OCI-LY7 (cell line): ENCODE data around the gene CACNG8. TPM values are rescaled to one million over a fixed set of nuclear protein-coding genes. Genes with fewer than 3 reads are reported as not detected.
"Not testable (repeated sequence)": the region's sequence is repeated elsewhere in the genome, so short reads cannot be mapped to it uniquely, and the experiment has no call there.

ENCODE experiments used
- BruUV-seq: library from RNA; stranded (reverse); fragments of 400-500 nt; replicated peaks from 2 replicates; lab custom pipeline; 2021; lab: Mats Ljungman, UMichigan
- CTCF ChIA-PET: fragments of 300-600 bp; sonication (Branson Sonifier 250); formaldehyde crosslinking; loops from one replicate; lab custom pipeline; 2022; ENCODE audit warnings: antibody characterized with exemption; ENCODE audit not compliant: unreplicated experiment; lab: Charles Lee
- POLR2A ChIA-PET: fragments of 300-600 bp; sonication (Branson Sonifier 250); formaldehyde crosslinking; loops from one replicate; lab custom pipeline; 2022; ENCODE audit warnings: antibody characterized with exemption; lab: Charles Lee
- DNase-seq: peaks from one replicate; pipeline ENCODE4 v3.0.0-alpha.2; 2015; ENCODE audit warnings: low spot score
- H2AFZ ChIP-seq: fragments of 200-600 bp; sonication (generic), shearing (Covaris generic); 2 replicates; pipeline ENCODE4 v1.6.1; 2014; ENCODE audit warnings: mild to moderate bottlenecking, antibody characterized with exemption, low read length, moderate library complexity
- H3K27ac ChIP-seq: fragments of 200-600 bp; sonication (generic); 2 replicates; pipeline ENCODE4 v1.5.1; 2014; ENCODE audit warnings: mixed run types, low read depth, mild to moderate bottlenecking, moderate library complexity, low read length, inconsistent platforms; ENCODE audit not compliant: poor library complexity, severe bottlenecking
- H3K36me3 ChIP-seq: fragments of 200-600 bp; sonication (generic); 2 replicates; pipeline ENCODE4 v1.6.1; 2014; ENCODE audit warnings: mild to moderate bottlenecking, antibody characterized with exemption, low read length, moderate library complexity, mixed read lengths; ENCODE audit not compliant: insufficient read depth
- H3K4me1 ChIP-seq: fragments of 200-600 bp; sonication (generic); 2 replicates; pipeline ENCODE4 v1.5.1; 2014; ENCODE audit warnings: mild to moderate bottlenecking, low read length; ENCODE audit not compliant: insufficient read depth, poor library complexity, severe bottlenecking
- H3K4me2 ChIP-seq: fragments of 200-600 bp; sonication (generic); 2 replicates; pipeline ENCODE4 v1.6.1; 2014; ENCODE audit warnings: mild to moderate bottlenecking, low read length
- H3K4me3 ChIP-seq: fragments of 200-600 bp; sonication (generic); 2 replicates; pipeline ENCODE4 v1.5.1; 2014; ENCODE audit warnings: mild to moderate bottlenecking, low read depth, low read length; ENCODE audit not compliant: poor library complexity, severe bottlenecking
- H3K79me2 ChIP-seq: fragments of 200-600 bp; sonication (generic); 2 replicates; pipeline ENCODE4 v1.6.1; 2016; ENCODE audit warnings: low read depth, mild to moderate bottlenecking, low read length, moderate library complexity, mixed read lengths; ENCODE audit not compliant: insufficient read depth
- H3K9me2 ChIP-seq: fragments of 200-600 bp; sonication (generic); 2 replicates; pipeline ENCODE4 v1.6.1; 2016; ENCODE audit warnings: mild to moderate bottlenecking, low read length, mixed read lengths; ENCODE audit not compliant: insufficient read depth
- H3K9me3 ChIP-seq: fragments of 200-600 bp; sonication (generic); 2 replicates; pipeline ENCODE4 v1.6.1; 2014; ENCODE audit warnings: mild to moderate bottlenecking, mixed run types, low read length, mixed read lengths
- H4K20me1 ChIP-seq: fragments of 200-600 bp; sonication (generic); 2 replicates; pipeline ENCODE4 v1.6.1; 2014; ENCODE audit warnings: mild to moderate bottlenecking, antibody characterized with exemption, low read length, moderate library complexity, mixed read lengths; ENCODE audit not compliant: insufficient read depth
- EZH2phosphoT487 ChIP-seq: fragments of 200-600 bp; sonication (generic); IDR thresholded peaks from 2 replicates; pipeline ENCODE4 v1.6.1; 2018; ENCODE audit warnings: low read depth, borderline replicate concordance, mild to moderate bottlenecking, mixed run types, antibody characterized with exemption, low read length, moderate library complexity, mixed read lengths
- intact Hi-C: fragments of 100-400 bp; cut with micrococcal nuclease; formaldehyde crosslinking; loops from one replicate; pipeline ENCODE4 v1.10.0; 2022; ENCODE audit not compliant: unreplicated experiment
- small RNA-seq: library from RNA; depleted of rRNA; stranded (forward); fragments of <200 nt; gene quantifications from one replicate; pipeline ENCODE3, GENCODE V24; 2014
- total RNA-seq, 2 experiments: library from RNA; depleted of rRNA in 1 of 2; stranded (reverse); fragments of >200 nt in 1 of 2; shearing (Covaris generic) in 1 of 2; gene quantifications; 2 replicates each; pipeline ENCODE4 v1.2.3, GENCODE V29; 2014 to 2022
- TF ChIP-seq, protein P1 (sequence below): fragments of 200-600 bp; sonication (generic); conservative IDR thresholded peaks from 2 replicates; pipeline ENCODE4 v1.5.1; 2014; ENCODE audit warnings: mild to moderate bottlenecking, antibody characterized with exemption, low read length, moderate library complexity, mixed read lengths

Gene CACNG8
- total RNA-seq, 2 experiments from 2014 or later, result not detected

DNA sequence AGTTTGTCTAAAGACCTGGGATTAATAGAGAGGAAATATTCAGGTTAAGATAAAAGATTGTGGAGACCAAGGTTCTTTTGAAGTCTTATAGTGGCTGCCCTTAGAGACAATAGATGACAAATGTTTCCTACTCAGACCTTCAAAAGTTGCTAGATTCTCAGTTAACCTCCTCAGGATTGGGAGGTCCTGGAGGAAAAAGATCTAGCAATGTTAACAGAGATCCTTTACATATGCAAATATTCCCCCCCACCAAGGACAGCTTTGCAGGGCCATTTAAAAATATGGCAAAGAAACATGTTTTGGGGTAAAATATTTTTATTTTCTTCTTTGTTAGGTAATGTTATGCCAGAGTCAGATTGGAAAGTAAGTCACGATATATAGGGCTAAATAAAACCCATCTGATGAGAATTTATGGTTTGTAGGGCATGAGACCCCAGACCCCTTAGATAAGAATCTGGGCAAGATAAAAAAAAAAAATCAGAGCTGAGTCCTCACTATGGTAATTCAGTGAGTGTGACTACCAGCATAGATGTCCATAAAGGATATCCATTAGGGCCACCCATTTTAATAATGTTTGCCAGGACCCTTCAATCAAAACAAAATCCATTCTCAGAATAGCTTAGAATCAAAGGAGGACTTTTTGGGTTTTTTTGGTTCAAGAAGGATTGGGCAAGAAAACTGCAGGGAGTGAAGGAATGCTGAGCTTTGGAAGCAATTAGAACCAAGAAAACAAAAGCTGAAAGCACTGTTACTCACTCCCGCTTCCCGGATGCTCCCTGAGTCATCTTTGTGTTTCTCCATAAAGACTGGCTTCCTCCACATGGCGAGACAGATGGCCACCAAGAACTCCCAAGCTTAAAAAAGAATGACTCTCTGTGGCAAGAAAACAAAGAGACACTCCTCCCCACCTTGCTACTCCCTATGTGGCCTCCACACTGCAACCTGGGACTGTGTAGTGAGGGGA, 72.8 kb downstream of the CACNG8 start:
- ChIA-PET CTCF (no interaction called here), POLR2A (no interaction called here)
- H2AFZ ChIP-seq, result no peak overlapping the region
- no peaks in the 10 kb centered on the region for H3K9me2 ChIP-seq
- H3K79me2 ChIP-seq, result no peaks in the 10 kb centered on the region
- DNase-seq, result no peak
- no TSS peak for BruUV-seq
- no peaks in the 10 kb centered on the region for H3K9me3 ChIP-seq
- no peaks in the 10 kb centered on the region for H3K36me3 ChIP-seq
- H3K4me1 ChIP-seq, result no peaks in the 10 kb centered on the region
- H3K4me3 ChIP-seq, result no peak overlapping the region
- no peak overlapping the region for H3K27ac ChIP-seq
- H3K4me2 ChIP-seq, result no peak overlapping the region
- no peaks in the 10 kb centered on the region for H4K20me1 ChIP-seq
- TF ChIP-seq EZH2phosphoT487, result no peak
- TF ChIP-seq, protein P1, sequence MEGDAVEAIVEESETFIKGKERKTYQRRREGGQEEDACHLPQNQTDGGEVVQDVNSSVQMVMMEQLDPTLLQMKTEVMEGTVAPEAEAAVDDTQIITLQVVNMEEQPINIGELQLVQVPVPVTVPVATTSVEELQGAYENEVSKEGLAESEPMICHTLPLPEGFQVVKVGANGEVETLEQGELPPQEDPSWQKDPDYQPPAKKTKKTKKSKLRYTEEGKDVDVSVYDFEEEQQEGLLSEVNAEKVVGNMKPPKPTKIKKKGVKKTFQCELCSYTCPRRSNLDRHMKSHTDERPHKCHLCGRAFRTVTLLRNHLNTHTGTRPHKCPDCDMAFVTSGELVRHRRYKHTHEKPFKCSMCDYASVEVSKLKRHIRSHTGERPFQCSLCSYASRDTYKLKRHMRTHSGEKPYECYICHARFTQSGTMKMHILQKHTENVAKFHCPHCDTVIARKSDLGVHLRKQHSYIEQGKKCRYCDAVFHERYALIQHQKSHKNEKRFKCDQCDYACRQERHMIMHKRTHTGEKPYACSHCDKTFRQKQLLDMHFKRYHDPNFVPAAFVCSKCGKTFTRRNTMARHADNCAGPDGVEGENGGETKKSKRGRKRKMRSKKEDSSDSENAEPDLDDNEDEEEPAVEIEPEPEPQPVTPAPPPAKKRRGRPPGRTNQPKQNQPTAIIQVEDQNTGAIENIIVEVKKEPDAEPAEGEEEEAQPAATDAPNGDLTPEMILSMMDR, result no peak
- intact Hi-C loops, result no loop called here

DNA sequence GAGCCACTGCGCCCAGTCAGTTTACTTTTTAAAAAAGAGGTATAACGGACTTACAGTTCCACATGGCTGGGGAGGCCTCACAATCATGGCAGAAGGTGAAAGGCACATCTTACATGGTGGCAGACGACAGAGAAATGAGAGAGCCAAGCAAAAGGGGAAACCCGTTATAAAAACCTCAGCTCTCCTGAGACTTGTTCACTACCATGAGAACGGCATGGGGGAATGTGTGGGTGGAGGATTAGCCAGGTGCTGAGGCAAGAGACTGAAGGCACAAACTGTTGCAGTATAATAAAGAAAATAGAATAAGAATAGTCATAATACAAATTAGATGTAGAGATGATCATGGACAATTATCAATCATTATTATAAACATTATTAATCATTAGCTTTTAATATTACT, 73.8 kb downstream of the CACNG8 start:
- H3K27ac ChIP-seq, H2AFZ ChIP-seq, H4K20me1 ChIP-seq, CTCF ChIA-PET, H3K4me1 ChIP-seq, H3K36me3 ChIP-seq, BruUV-seq, H3K9me3 ChIP-seq, H3K4me3 ChIP-seq, H3K9me2 ChIP-seq, H3K4me2 ChIP-seq, H3K79me2 ChIP-seq, intact Hi-C loops, POLR2A ChIA-PET, DNase-seq: not testable (repeated sequence)

Small RNA genes lying within 50 kb of the gene (small RNA-seq; reads per million reads assigned to genes)
- not detected for gene AC012314.20

Other genes starting within 250 kb of the CACNG8 start
- not detected in 2 replicates for gene NLRP12, start 138.6 kb upstream of the CACNG8 start, total RNA-seq (2014; rRNA removed; shearing (Covaris generic))
- not detected in 2 replicates for gene NLRP12, start 138.6 kb upstream of the CACNG8 start, total RNA-seq (2022)
- 0.98 and 3.2 TPM in 2 replicates for gene MYADM, start 95.1 kb upstream of the CACNG8 start, total RNA-seq (2014; rRNA removed; shearing (Covaris generic))
- 0.55 and 0.82 TPM in 2 replicates for gene MYADM, start 95.1 kb upstream of the CACNG8 start, total RNA-seq (2022)
- gene PRKCG, start 80.7 kb upstream of the CACNG8 start, total RNA-seq (2014; rRNA removed; shearing (Covaris generic)), result not detected in 2 replicates
- gene PRKCG, start 80.7 kb upstream of the CACNG8 start, total RNA-seq (2022), result not detected in 2 replicates
- gene CACNG7, start 53.7 kb upstream of the CACNG8 start, total RNA-seq (2014; rRNA removed; shearing (Covaris generic)), result not detected in 2 replicates
- gene CACNG7, start 53.7 kb upstream of the CACNG8 start, total RNA-seq (2022), result not detected in 2 replicates
- gene CACNG6, start 28.7 kb downstream of the CACNG8 start, total RNA-seq (2014; rRNA removed; shearing (Covaris generic)), result 4.9 and 5.9 TPM in 2 replicates
- 1.2 and 1.8 TPM in 2 replicates for gene CACNG6, start 28.7 kb downstream of the CACNG8 start, total RNA-seq (2022)
- not detected in 2 replicates for gene VSTM1, start 101.0 kb downstream of the CACNG8 start, total RNA-seq (2014; rRNA removed; shearing (Covaris generic))
- not detected in 2 replicates for gene VSTM1, start 101.0 kb downstream of the CACNG8 start, total RNA-seq (2022)
- not detected in 2 replicates for gene TARM1, start 118.4 kb downstream of the CACNG8 start, total RNA-seq (2014; rRNA removed; shearing (Covaris generic))
- not detected in 2 replicates for gene TARM1, start 118.4 kb downstream of the CACNG8 start, total RNA-seq (2022)
- gene OSCAR, start 137.9 kb downstream of the CACNG8 start, total RNA-seq (2014; rRNA removed; shearing (Covaris generic)), result 0.15 and 0.32 TPM in 2 replicates
- gene OSCAR, start 137.9 kb downstream of the CACNG8 start, total RNA-seq (2022), result 0.39 TPM in 1 of 2 replicates, not detected in the other
- 32.0 and 92.4 TPM in 2 replicates for gene NDUFA3, start 139.9 kb downstream of the CACNG8 start, total RNA-seq (2014; rRNA removed; shearing (Covaris generic))
- 86.3 and 98.2 TPM in 2 replicates for gene NDUFA3, start 139.9 kb downstream of the CACNG8 start, total RNA-seq (2022)
- 17.2 and 30.1 TPM in 2 replicates for gene TFPT, start 152.7 kb downstream of the CACNG8 start, total RNA-seq (2014; rRNA removed; shearing (Covaris generic))
- gene TFPT, start 152.7 kb downstream of the CACNG8 start, total RNA-seq (2022), result 17.4 and 20.2 TPM in 2 replicates
- gene PRPF31, start 152.8 kb downstream of the CACNG8 start, total RNA-seq (2014; rRNA removed; shearing (Covaris generic)), result 50.9 and 53.0 TPM in 2 replicates
- gene PRPF31, start 152.8 kb downstream of the CACNG8 start, total RNA-seq (2022), result 47.3 and 47.8 TPM in 2 replicates
- gene CNOT3, start 174.8 kb downstream of the CACNG8 start, total RNA-seq (2014; rRNA removed; shearing (Covaris generic)), result 15.2 and 18.4 TPM in 2 replicates
- gene CNOT3, start 174.8 kb downstream of the CACNG8 start, total RNA-seq (2022), result 54.8 and 65.1 TPM in 2 replicates
- gene LENG1, start 196.8 kb downstream of the CACNG8 start, total RNA-seq (2014; rRNA removed; shearing (Covaris generic)), result 8.0 TPM in 2 replicates
- gene LENG1, start 196.8 kb downstream of the CACNG8 start, total RNA-seq (2022), result 4.7 and 5.1 TPM in 2 replicates
- not detected in 2 replicates for gene TMC4, start 210.2 kb downstream of the CACNG8 start, total RNA-seq (2014; rRNA removed; shearing (Covaris generic))
- not detected in 2 replicates for gene TMC4, start 210.2 kb downstream of the CACNG8 start, total RNA-seq (2022)
- gene MBOAT7, start 226.6 kb downstream of the CACNG8 start, total RNA-seq (2014; rRNA removed; shearing (Covaris generic)), result 15.6 and 18.1 TPM in 2 replicates
- 25.0 and 30.2 TPM in 2 replicates for gene MBOAT7, start 226.6 kb downstream of the CACNG8 start, total RNA-seq (2022)
- gene TSEN34, start 228.4 kb downstream of the CACNG8 start, total RNA-seq (2014; rRNA removed; shearing (Covaris generic)), result 19.3 and 23.6 TPM in 2 replicates
- 15.3 and 16.7 TPM in 2 replicates for gene TSEN34, start 228.4 kb downstream of the CACNG8 start, total RNA-seq (2022)
- gene RPS9, start 237.9 kb downstream of the CACNG8 start, total RNA-seq (2014; rRNA removed; shearing (Covaris generic)), result 4,033 and 5,482 TPM in 2 replicates
- 1,267 and 1,285 TPM in 2 replicates for gene RPS9, start 237.9 kb downstream of the CACNG8 start, total RNA-seq (2022)